Measurements from ENCODE around the gene KCNT2. TPM values are rescaled to one million over a fixed set of nuclear protein-coding genes. Genes with fewer than 3 reads are reported as not detected.

The KCNT2 gene
- polyA plus RNA-seq, 3 donors = 0.12 to 1.3 (median 0.33) TPM

GRCh38 chr1:196598942-196599748 lies 9.1 kb downstream of the KCNT2 start:
- no peak overlapping the region for H3K27ac ChIP-seq (ENCODE audit: low read depth, low read length)
- 45 to 80% (median 72%) methylated on average over 2 of the region's 2 CpGs for WGBS, 3 donors

GRCh38 chr1:196594700-196595099 lies 13.5 kb downstream of the KCNT2 start:
- WGBS, 3 donors = 66 to 88% (median 78%) methylated on average over 2 of the region's 2 CpGs
- no peak overlapping the region for H3K27ac ChIP-seq (ENCODE audit: low read depth, low read length)

- no peak overlapping the region for H3K27ac ChIP-seq (ENCODE audit: low read depth, low read length)
These were observed 14.3 kb downstream of the KCNT2 start for GRCh38 chr1:196593955-196594354.

- 63 to 90% (median 76%) methylated on average over 3 of the region's 3 CpGs for WGBS, 3 donors
- H3K27ac ChIP-seq (ENCODE audit: low read depth, low read length) = no peak overlapping the region
These were observed 17.3 kb downstream of the KCNT2 start for GRCh38 chr1:196590959-196591358.

- 64 to 87% (median 85%) methylated on average over 5 of the region's 5 CpGs for WGBS, 3 donors
- H3K27ac ChIP-seq (ENCODE audit: low read depth, low read length) = no peak overlapping the region
These were observed 18.1 kb downstream of the KCNT2 start for GRCh38 chr1:196590012-196590708.

GRCh38 chr1:196584696-196585095 lies 23.5 kb downstream of the KCNT2 start:
- 29 to 76% (median 59%) methylated on average over 3 of the region's 3 CpGs for WGBS, 3 donors
- no peak overlapping the region for H3K27ac ChIP-seq (ENCODE audit: low read depth, low read length)

GRCh38 chr1:196577386-196577785 lies 30.9 kb downstream of the KCNT2 start:
- no peak overlapping the region for H3K27ac ChIP-seq (ENCODE audit: low read depth, low read length)
- WGBS, 3 donors = 76 to 90% (median 90%) methylated on average over 2 of the region's 2 CpGs

- WGBS, 3 donors = 67 to 76% (median 67%) methylated on average over 2 of the region's 2 CpGs
- no peak overlapping the region for H3K27ac ChIP-seq (ENCODE audit: low read depth, low read length)
These were observed 35.0 kb downstream of the KCNT2 start for GRCh38 chr1:196573226-196573625.

- WGBS, 3 donors = 63 to 81% (median 74%) methylated on average over 1 of the region's 1 CpG
- H3K27ac ChIP-seq (ENCODE audit: low read depth, low read length) = no peak overlapping the region
These were observed 41.0 kb downstream of the KCNT2 start for GRCh38 chr1:196567238-196567637.

GRCh38 chr1:196563768-196564167 lies 44.5 kb downstream of the KCNT2 start:
- H3K27ac ChIP-seq (ENCODE audit: low read depth, low read length) = no peak overlapping the region

GRCh38 chr1:196559314-196559713 lies 48.9 kb downstream of the KCNT2 start:
- WGBS, 3 donors = 60 to 78% (median 75%) methylated on average over 3 of the region's 3 CpGs
- H3K27ac ChIP-seq (ENCODE audit: low read depth, low read length) = no peak overlapping the region

GRCh38 chr1:196558411-196558810 lies 49.8 kb downstream of the KCNT2 start:
- no peak overlapping the region for H3K27ac ChIP-seq (ENCODE audit: low read depth, low read length)
- 30 to 37% (median 31%) methylated on average over 2 of the region's 2 CpGs for WGBS, 3 donors

- WGBS, 3 donors = 55 to 66% (median 63%) methylated on average over 2 of the region's 2 CpGs
These were observed 50.4 kb downstream of the KCNT2 start for GRCh38 chr1:196557797-196558196.

GRCh38 chr1:196550731-196551130 lies 57.5 kb downstream of the KCNT2 start:
- H3K27ac ChIP-seq (ENCODE audit: low read depth, low read length) = no peak overlapping the region

More at GRCh38 chr1:196557797-196558196, 50.4 kb downstream of the KCNT2 start:
- H3K27ac ChIP-seq (ENCODE audit: low read depth, low read length) = no peak overlapping the region

- WGBS, 3 donors = 44 to 77% (median 59%) methylated on average over 3 of the region's 3 CpGs
- no peak overlapping the region for H3K27ac ChIP-seq (ENCODE audit: low read depth, low read length)
These were observed 61.7 kb downstream of the KCNT2 start for GRCh38 chr1:196546272-196547111.

- 86 to 97% (median 94%) methylated on average over 1 of the region's 1 CpG for WGBS, 3 donors
- H3K27ac ChIP-seq (ENCODE audit: low read depth, low read length) = no peak overlapping the region
These were observed 63.0 kb downstream of the KCNT2 start for GRCh38 chr1:196545222-196545621.

- no peak overlapping the region for H3K27ac ChIP-seq (ENCODE audit: low read depth, low read length)
- WGBS, 3 donors = 41 to 58% (median 49%) methylated on average over 1 of the region's 1 CpG
These were observed 63.6 kb downstream of the KCNT2 start for GRCh38 chr1:196544617-196545016.

- WGBS, 3 donors = 66 to 86% (median 84%) methylated on average over 3 of the region's 3 CpGs
- H3K27ac ChIP-seq (ENCODE audit: low read depth, low read length) = no peak overlapping the region
These were observed 64.4 kb downstream of the KCNT2 start for GRCh38 chr1:196543833-196544232.

- no peak overlapping the region for H3K27ac ChIP-seq (ENCODE audit: low read depth, low read length)
- WGBS, 3 donors = 87 to 91% (median 89%) methylated on average over 4 of the region's 4 CpGs
These were observed 69.8 kb downstream of the KCNT2 start for GRCh38 chr1:196538473-196538872.
